ENCODE results near the gene VPS4A.

DNA sequence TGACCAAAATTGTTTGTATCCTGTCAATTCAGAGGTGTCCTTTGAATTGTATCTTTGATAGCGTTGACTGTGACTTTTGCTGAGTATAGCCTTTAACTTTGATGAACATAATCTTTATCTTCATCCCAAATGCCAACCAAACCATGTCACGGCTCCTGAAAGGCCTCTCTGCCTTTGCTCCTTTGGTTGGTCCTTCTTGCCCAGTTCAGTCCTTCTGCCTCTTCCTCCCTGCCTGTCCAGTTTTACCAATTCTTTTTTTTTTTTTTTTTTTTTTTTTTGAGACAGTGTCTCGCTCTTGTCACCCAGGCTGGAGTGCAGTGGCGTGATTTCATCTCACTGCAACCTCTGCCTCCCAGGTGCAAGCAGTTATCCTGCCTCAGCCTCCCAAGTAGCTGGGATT is 12.9 kb upstream of the VPS4A start:
- TF ChIP-seq, protein P1, sequence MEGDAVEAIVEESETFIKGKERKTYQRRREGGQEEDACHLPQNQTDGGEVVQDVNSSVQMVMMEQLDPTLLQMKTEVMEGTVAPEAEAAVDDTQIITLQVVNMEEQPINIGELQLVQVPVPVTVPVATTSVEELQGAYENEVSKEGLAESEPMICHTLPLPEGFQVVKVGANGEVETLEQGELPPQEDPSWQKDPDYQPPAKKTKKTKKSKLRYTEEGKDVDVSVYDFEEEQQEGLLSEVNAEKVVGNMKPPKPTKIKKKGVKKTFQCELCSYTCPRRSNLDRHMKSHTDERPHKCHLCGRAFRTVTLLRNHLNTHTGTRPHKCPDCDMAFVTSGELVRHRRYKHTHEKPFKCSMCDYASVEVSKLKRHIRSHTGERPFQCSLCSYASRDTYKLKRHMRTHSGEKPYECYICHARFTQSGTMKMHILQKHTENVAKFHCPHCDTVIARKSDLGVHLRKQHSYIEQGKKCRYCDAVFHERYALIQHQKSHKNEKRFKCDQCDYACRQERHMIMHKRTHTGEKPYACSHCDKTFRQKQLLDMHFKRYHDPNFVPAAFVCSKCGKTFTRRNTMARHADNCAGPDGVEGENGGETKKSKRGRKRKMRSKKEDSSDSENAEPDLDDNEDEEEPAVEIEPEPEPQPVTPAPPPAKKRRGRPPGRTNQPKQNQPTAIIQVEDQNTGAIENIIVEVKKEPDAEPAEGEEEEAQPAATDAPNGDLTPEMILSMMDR (IDR thresholded peaks at IDR 0.05): no peak
- no peak for TF ChIP-seq POLR2A (IDR thresholded peaks at IDR 0.05)

Data from heart left ventricle (tissue), 13 donors.